ENCODE results near the gene SMPDL3B. TPM values are rescaled to one million over a fixed set of nuclear protein-coding genes. Genes with fewer than 3 reads are reported as not detected.
A peak's percentile ranks its signal among the peaks of the same experiment; 100 is the strongest.

Gene SMPDL3B
- total RNA-seq, 2 donors from 2014 or later = 0.28 to 0.45 TPM

- H3K27ac Mint-ChIP-seq = no peak overlapping the region
- H3K4me3 Mint-ChIP-seq = no peak overlapping the region
- no peaks in the 10 kb centered on the region for H3K36me3 Mint-ChIP-seq (ENCODE audit: low read depth)
- H3K9me3 Mint-ChIP-seq = no peaks in the 10 kb centered on the region
- ATAC-seq (replicated peaks) = no peak
- H3K4me1 Mint-ChIP-seq = peaks cover 4% of the 10 kb centered on the region
- peaks cover 5% of the 10 kb centered on the region for H3K27me3 Mint-ChIP-seq
Observed at GRCh38 chr1:27928216-27928954, 6.4 kb upstream of the SMPDL3B start.

GRCh38 chr1:27931184-27931583 lies 3.6 kb upstream of the SMPDL3B start:
- H3K4me1 Mint-ChIP-seq = peaks cover 4% of the 10 kb centered on the region
- H3K27ac Mint-ChIP-seq = no peak overlapping the region
- ATAC-seq (replicated peaks) = no peak
- no peak overlapping the region for H3K4me3 Mint-ChIP-seq
- peaks cover 13% of the 10 kb centered on the region for H3K27me3 Mint-ChIP-seq
- no peaks in the 10 kb centered on the region for H3K36me3 Mint-ChIP-seq (ENCODE audit: low read depth)
- no peaks in the 10 kb centered on the region for H3K9me3 Mint-ChIP-seq

GRCh38 chr1:27931759-27932158 lies 3.0 kb upstream of the SMPDL3B start:
- no peaks in the 10 kb centered on the region for H3K9me3 Mint-ChIP-seq
- peaks cover 4% of the 10 kb centered on the region for H3K4me1 Mint-ChIP-seq
- H3K36me3 Mint-ChIP-seq (ENCODE audit: low read depth) = no peaks in the 10 kb centered on the region
- H3K4me3 Mint-ChIP-seq = no peak overlapping the region
- H3K27ac Mint-ChIP-seq = no peak overlapping the region
- ATAC-seq (replicated peaks) = no peak
- peaks cover 13% of the 10 kb centered on the region for H3K27me3 Mint-ChIP-seq

GRCh38 chr1:27935721-27936120 lies 921 bp downstream of the SMPDL3B start:
- Mint-ChIP-seq H3K4me3 (peak overlapping the region; percentile 49), H3K36me3 (ENCODE audit: low read depth) (no peaks in the 10 kb centered on the region), H3K9me3 (no peaks in the 10 kb centered on the region), H3K27me3 (peaks cover 13% of the 10 kb centered on the region), H3K27ac (peak overlapping the region; percentile 65), H3K4me1 (peaks cover 9% of the 10 kb centered on the region)
- ATAC-seq (replicated peaks) = no peak

- Mint-ChIP-seq H3K36me3 (ENCODE audit: low read depth) (no peaks in the 10 kb centered on the region), H3K27me3 (peaks cover 13% of the 10 kb centered on the region), H3K27ac (no peak overlapping the region), H3K4me3 (no peak overlapping the region), H3K9me3 (no peaks in the 10 kb centered on the region), H3K4me1 (peaks cover 9% of the 10 kb centered on the region)
- no peak for ATAC-seq (replicated peaks)
Observed at GRCh38 chr1:27936370-27936769, 1.6 kb downstream of the SMPDL3B start.

GRCh38 chr1:27937524-27937836 lies 2.7 kb downstream of the SMPDL3B start:
- ATAC-seq (replicated peaks) = no peak
- Mint-ChIP-seq H3K27me3 (peaks cover 11% of the 10 kb centered on the region), H3K27ac (no peak overlapping the region), H3K4me1 (peaks cover 7% of the 10 kb centered on the region), H3K36me3 (ENCODE audit: low read depth) (no peaks in the 10 kb centered on the region), H3K4me3 (no peak overlapping the region), H3K9me3 (no peaks in the 10 kb centered on the region)

GRCh38 chr1:27938488-27938887 lies 3.7 kb downstream of the SMPDL3B start:
- Mint-ChIP-seq H3K9me3 (no peaks in the 10 kb centered on the region), H3K27ac (no peak overlapping the region), H3K4me1 (peaks cover 9% of the 10 kb centered on the region), H3K4me3 (no peak overlapping the region), H3K36me3 (ENCODE audit: low read depth) (no peaks in the 10 kb centered on the region), H3K27me3 (peaks cover 9% of the 10 kb centered on the region)
- no peak for ATAC-seq (replicated peaks)

- Mint-ChIP-seq H3K36me3 (ENCODE audit: low read depth) (no peaks in the 10 kb centered on the region), H3K4me3 (peak overlapping the region; percentile 31), H3K9me3 (no peaks in the 10 kb centered on the region), H3K27me3 (peaks cover 6% of the 10 kb centered on the region), H3K27ac (peak overlapping the region; percentile 83), H3K4me1 (peaks cover 12% of the 10 kb centered on the region)
- ATAC-seq (replicated peaks) = peak; percentile 84
Observed at GRCh38 chr1:27940297-27940696, 5.5 kb downstream of the SMPDL3B start.

- Mint-ChIP-seq H3K4me1 (peaks cover 12% of the 10 kb centered on the region), H3K4me3 (no peak overlapping the region), H3K27ac (peak overlapping the region; percentile 83), H3K27me3 (no peaks in the 10 kb centered on the region), H3K36me3 (ENCODE audit: low read depth) (no peaks in the 10 kb centered on the region), H3K9me3 (no peaks in the 10 kb centered on the region)
- ATAC-seq (replicated peaks) = no peak
Observed at GRCh38 chr1:27940870-27941560, 6.2 kb downstream of the SMPDL3B start.

GRCh38 chr1:27941671-27942540 lies 7.1 kb downstream of the SMPDL3B start:
- peak overlapping the region; percentile 83 for H3K27ac Mint-ChIP-seq
- H3K4me3 Mint-ChIP-seq = no peak overlapping the region
- no peaks in the 10 kb centered on the region for H3K27me3 Mint-ChIP-seq
- no peaks in the 10 kb centered on the region for H3K9me3 Mint-ChIP-seq
- no peaks in the 10 kb centered on the region for H3K36me3 Mint-ChIP-seq (ENCODE audit: low read depth)
- ATAC-seq (replicated peaks) = no peak
- H3K4me1 Mint-ChIP-seq = peaks cover 12% of the 10 kb centered on the region

- no peaks in the 10 kb centered on the region for H3K36me3 Mint-ChIP-seq (ENCODE audit: low read depth)
- no peak overlapping the region for H3K4me3 Mint-ChIP-seq
- peaks cover 10% of the 10 kb centered on the region for H3K4me1 Mint-ChIP-seq
- H3K27ac Mint-ChIP-seq = no peak overlapping the region
- H3K27me3 Mint-ChIP-seq = no peaks in the 10 kb centered on the region
- no peak for ATAC-seq (replicated peaks)
- H3K9me3 Mint-ChIP-seq = no peaks in the 10 kb centered on the region
Observed at GRCh38 chr1:27945020-27945419, 10.2 kb downstream of the SMPDL3B start.

GRCh38 chr1:27949027-27949426 lies 14.2 kb downstream of the SMPDL3B start:
- Mint-ChIP-seq H3K27ac (no peak overlapping the region), H3K9me3 (no peaks in the 10 kb centered on the region), H3K4me3 (no peak overlapping the region), H3K27me3 (no peaks in the 10 kb centered on the region), H3K36me3 (ENCODE audit: low read depth) (no peaks in the 10 kb centered on the region), H3K4me1 (peaks cover 2% of the 10 kb centered on the region)
- ATAC-seq (replicated peaks) = no peak

- Mint-ChIP-seq H3K4me1 (no peaks in the 10 kb centered on the region), H3K27ac (no peak overlapping the region), H3K27me3 (no peaks in the 10 kb centered on the region), H3K36me3 (ENCODE audit: low read depth) (no peaks in the 10 kb centered on the region), H3K9me3 (no peaks in the 10 kb centered on the region), H3K4me3 (no peak overlapping the region)
- ATAC-seq (replicated peaks) = no peak
Observed at GRCh38 chr1:27951396-27951795, 16.6 kb downstream of the SMPDL3B start.

GRCh38 chr1:27952147-27952546 lies 17.3 kb downstream of the SMPDL3B start:
- ATAC-seq (replicated peaks) = no peak
- no peaks in the 10 kb centered on the region for H3K27me3 Mint-ChIP-seq
- H3K27ac Mint-ChIP-seq = no peak overlapping the region
- H3K36me3 Mint-ChIP-seq (ENCODE audit: low read depth) = no peaks in the 10 kb centered on the region
- H3K9me3 Mint-ChIP-seq = no peaks in the 10 kb centered on the region
- no peaks in the 10 kb centered on the region for H3K4me1 Mint-ChIP-seq
- H3K4me3 Mint-ChIP-seq = no peak overlapping the region

- Mint-ChIP-seq H3K4me1 (no peaks in the 10 kb centered on the region), H3K36me3 (ENCODE audit: low read depth) (no peaks in the 10 kb centered on the region), H3K9me3 (no peaks in the 10 kb centered on the region), H3K27me3 (no peaks in the 10 kb centered on the region), H3K4me3 (no peak overlapping the region), H3K27ac (no peak overlapping the region)
- ATAC-seq (replicated peaks) = no peak
Observed at GRCh38 chr1:27954186-27954585, 19.4 kb downstream of the SMPDL3B start.
